Stimulated activated CD4-positive, alpha-beta T cell treated with anti-CD3 and anti-CD28 coated beads, TNF-alpha, amount 100 ng/mL, for 4 hours (primary cell): ENCODE results near the gene OPN1MW2.
"Not testable (repeated sequence)": the region's sequence is repeated elsewhere in the genome, so short reads cannot be mapped to it uniquely, and the experiment has no call there.

Experiments used
- DNase-seq, 3 experiments: peaks; one replicate each; pipeline ENCODE4 v3.0.0-alpha.2; 2020; ENCODE audit warnings: low read depth in 3 of 3

OPN1MW2 gene

GRCh38 chrX:154219456-154219855, at the start of gene OPN1MW2:
Gene OPN1MW2 (plus strand): TSS chrX:154219756. CDS start chrX:154219816, 60 bp downstream.
- DNase-seq, result not testable (repeated sequence)

GRCh38 chrX:154172535-154172943, 47.0 kb upstream of the OPN1MW2 start:
- not testable (repeated sequence) for DNase-seq

- not testable (repeated sequence) for DNase-seq
These were observed 45.2 kb upstream of the OPN1MW2 start for GRCh38 chrX:154174356-154174755.

GRCh38 chrX:154182296-154182695, 37.3 kb upstream of the OPN1MW2 start, which contains the start of gene OPN1MW:
Gene OPN1MW (plus strand): TSS chrX:154182596. CDS start chrX:154182678, 82 bp downstream.
- not testable (repeated sequence) for DNase-seq

- not testable (repeated sequence) for DNase-seq
These were observed 35.8 kb upstream of the OPN1MW2 start for GRCh38 chrX:154183794-154184193.

- not testable (repeated sequence) for DNase-seq
These were observed 26.7 kb upstream of the OPN1MW2 start for GRCh38 chrX:154192846-154193245.

GRCh38 chrX:154194316-154194715, 25.2 kb upstream of the OPN1MW2 start:
- DNase-seq, result not testable (repeated sequence)

- DNase-seq, result not testable (repeated sequence)
These were observed 23.1 kb upstream of the OPN1MW2 start for GRCh38 chrX:154196466-154196865.

- not testable (repeated sequence) for DNase-seq
These were observed 9.7 kb upstream of the OPN1MW2 start for GRCh38 chrX:154209670-154210418.

- DNase-seq, result not testable (repeated sequence)
These were observed 8.5 kb upstream of the OPN1MW2 start for GRCh38 chrX:154211057-154211456.

- DNase-seq, result not testable (repeated sequence)
These were observed 8.1 kb upstream of the OPN1MW2 start for GRCh38 chrX:154211499-154211898.

GRCh38 chrX:154225292-154225691, 5.7 kb downstream of the OPN1MW2 start:
- not testable (repeated sequence) for DNase-seq

- not testable (repeated sequence) for DNase-seq
These were observed 7.2 kb downstream of the OPN1MW2 start for GRCh38 chrX:154226706-154227105.

GRCh38 chrX:154231443-154231842, 11.9 kb downstream of the OPN1MW2 start:
- DNase-seq, result not testable (repeated sequence)

GRCh38 chrX:154233620-154234019, 14.1 kb downstream of the OPN1MW2 start:
- DNase-seq, result not testable (repeated sequence)

- not testable (repeated sequence) for DNase-seq
These were observed 19.5 kb downstream of the OPN1MW2 start for GRCh38 chrX:154238939-154239559.

GRCh38 chrX:154239982-154240503, 20.5 kb downstream of the OPN1MW2 start:
- not testable (repeated sequence) for DNase-seq

GRCh38 chrX:154247377-154248045, 28.0 kb downstream of the OPN1MW2 start:
- not testable (repeated sequence) for DNase-seq

- DNase-seq, result not testable (repeated sequence)
These were observed 28.5 kb downstream of the OPN1MW2 start for GRCh38 chrX:154248076-154248475.

GRCh38 chrX:154257282-154257681, 37.7 kb downstream of the OPN1MW2 start, which contains the start of gene OPN1MW3:
Gene OPN1MW3 (plus strand): TSS chrX:154257582. CDS start chrX:154257620, 38 bp downstream.
- DNase-seq, result not testable (repeated sequence)

GRCh38 chrX:154258711-154259110, 39.2 kb downstream of the OPN1MW2 start:
- DNase-seq, result not testable (repeated sequence)

- DNase-seq, result not testable (repeated sequence)
These were observed 43.5 kb downstream of the OPN1MW2 start for GRCh38 chrX:154263072-154263471.
